Karpas-422 (cell line): ENCODE measurements around the gene ADD3. TPM values are rescaled to one million over a fixed set of nuclear protein-coding genes. Genes with fewer than 3 reads are reported as not detected.
"Not testable (repeated sequence)": the region's sequence is repeated elsewhere in the genome, so short reads cannot be mapped to it uniquely, and the experiment has no call there.

Source experiments
- DNase-seq: peaks from one replicate; pipeline ENCODE4 v3.0.0-alpha.2; 2015
- H2AFZ ChIP-seq: fragments of 200-600 bp; sonication (generic); 2 replicates; pipeline ENCODE4 v1.6.1; 2014; ENCODE audit warnings: antibody characterized with exemption, low read length, mixed read lengths
- H3K27ac ChIP-seq: fragments of 200-600 bp; sonication (generic); 2 replicates; pipeline ENCODE4 v1.5.1; 2014; ENCODE audit warnings: mild to moderate bottlenecking, low read length, moderate library complexity
- H3K27me3 ChIP-seq: fragments of 200-600 bp; sonication (generic); 2 replicates; pipeline ENCODE4 v1.6.1; 2014; ENCODE audit warnings: low read length, mixed read lengths
- H3K36me3 ChIP-seq: fragments of 200-600 bp; sonication (generic); 2 replicates; pipeline ENCODE4 v1.6.1; 2014; ENCODE audit warnings: low read length, mixed read lengths; ENCODE audit not compliant: insufficient read depth
- H3K4me1 ChIP-seq: fragments of 200-600 bp; sonication (generic); 2 replicates; pipeline ENCODE4 v1.6.1; 2014; ENCODE audit warnings: mild to moderate bottlenecking, low read length, mixed read lengths
- H3K4me2 ChIP-seq: fragments of 200-600 bp; sonication (generic); 2 replicates; pipeline ENCODE4 v1.6.1; 2014; ENCODE audit warnings: low read length, low read depth, mild to moderate bottlenecking; ENCODE audit not compliant: poor library complexity, severe bottlenecking
- H3K4me3 ChIP-seq: fragments of 200-600 bp; sonication (generic); 2 replicates; pipeline ENCODE4 v1.5.1; 2014; ENCODE audit warnings: mild to moderate bottlenecking, antibody characterized with exemption, low read length, mixed read lengths
- H3K79me2 ChIP-seq: fragments of 200-600 bp; sonication (generic); 2 replicates; pipeline ENCODE4 v1.6.1; 2014; ENCODE audit warnings: mild to moderate bottlenecking, low read length, mixed read lengths
- H3K9ac ChIP-seq: fragments of 200-600 bp; sonication (generic); 2 replicates; pipeline ENCODE4 v1.6.0; 2014; ENCODE audit warnings: low read length
- H3K9me2 ChIP-seq: fragments of 200-600 bp; sonication (generic), shearing (Covaris generic); replicated peaks from 2 replicates; pipeline ENCODE4 v1.6.0; 2014; ENCODE audit warnings: mild to moderate bottlenecking, low read length, moderate library complexity; ENCODE audit not compliant: insufficient read depth
- H3K9me3 ChIP-seq: fragments of 300-700, 200-600 bp; sonication (generic); 2 replicates; pipeline ENCODE4 v1.6.1; 2014; ENCODE audit warnings: low read length, mixed read lengths
- H4K20me1 ChIP-seq: fragments of 200-600 bp; sonication (generic); 2 replicates; pipeline ENCODE4 v1.6.1; 2014; ENCODE audit warnings: mild to moderate bottlenecking, antibody characterized with exemption, low read length, low read depth; ENCODE audit not compliant: insufficient read depth
- total RNA-seq: library from RNA; depleted of rRNA; stranded (reverse); fragments of >200 nt; shearing (Covaris generic); gene quantifications from 2 replicates; pipeline ENCODE4 v1.2.3, GENCODE V29; 2014; ENCODE audit warnings: low replicate concordance

The ADD3 gene
- total RNA-seq, 1 experiment from 2014 or later: 16.5 TPM

DNA sequence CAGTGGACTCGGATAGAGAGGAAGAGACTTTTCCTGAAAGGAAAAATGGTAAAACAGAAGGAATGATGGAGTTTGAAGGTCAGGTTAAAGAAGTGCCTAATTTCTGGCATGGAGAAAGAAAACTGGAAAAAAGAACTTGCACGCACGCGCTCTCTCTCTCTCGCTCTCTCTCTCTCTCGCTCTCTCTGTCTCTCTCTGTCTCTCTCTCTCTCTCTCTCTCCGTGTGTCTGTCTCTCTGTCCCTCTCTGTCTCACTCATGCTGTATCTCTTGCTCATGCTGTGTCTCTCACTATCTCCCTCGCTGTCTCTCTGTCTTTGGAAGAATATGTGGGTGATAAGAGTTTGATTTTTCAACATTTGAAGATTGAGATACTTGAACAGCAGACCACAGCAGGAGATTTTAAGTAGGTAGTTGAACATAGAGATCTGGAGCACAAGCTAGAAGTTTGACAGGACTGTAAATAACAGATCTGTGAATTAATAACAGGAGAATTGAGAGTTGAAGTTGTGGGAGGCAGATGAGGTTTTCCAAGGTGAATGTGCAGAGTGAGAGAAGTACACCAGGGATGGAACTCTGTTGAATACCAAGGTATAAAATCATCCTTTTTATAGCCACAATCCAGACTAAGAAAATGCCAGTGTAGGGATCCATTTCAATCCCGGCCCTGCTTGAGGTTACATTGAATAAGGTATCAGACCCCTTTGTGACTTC, 33.1 kb downstream of the ADD3 start:
- H3K4me3 ChIP-seq: no peak overlapping the region
- no peaks in the 10 kb centered on the region for H3K9me2 ChIP-seq
- H3K79me2 ChIP-seq: no peaks in the 10 kb centered on the region
- H3K27me3 ChIP-seq: no peaks in the 10 kb centered on the region
- H3K36me3 ChIP-seq: no peaks in the 10 kb centered on the region
- H4K20me1 ChIP-seq: peaks cover 7% of the 10 kb centered on the region; the same call in 1 of the 2 replicates
- no peak overlapping the region for H3K4me2 ChIP-seq
- no peak for DNase-seq
- H3K9ac ChIP-seq: no peak overlapping the region
- H3K27ac ChIP-seq: no peak overlapping the region
- no peak overlapping the region for H2AFZ ChIP-seq
- H3K4me1 ChIP-seq: no peaks in the 10 kb centered on the region
- H3K9me3 ChIP-seq: no peaks in the 10 kb centered on the region

DNA sequence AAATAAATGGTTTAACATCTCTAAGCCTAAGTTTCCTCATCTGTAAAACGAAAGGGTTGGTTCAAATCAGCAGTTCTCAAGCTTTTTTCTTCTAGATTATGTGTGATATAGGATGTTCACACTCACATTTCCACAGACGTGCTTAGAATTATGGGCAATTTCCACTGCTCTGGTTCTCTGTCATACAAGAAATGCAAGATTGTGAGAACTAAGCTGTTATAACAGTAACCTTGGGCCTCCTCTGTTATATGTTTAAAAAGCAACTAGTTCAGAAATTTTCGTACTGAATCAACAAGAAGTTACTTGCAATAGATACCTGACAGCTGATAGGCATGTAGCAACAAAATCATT, 33.7 kb downstream of the ADD3 start:
- peaks cover 7% of the 10 kb centered on the region; the same call in 1 of the 2 replicates for H4K20me1 ChIP-seq
- H3K4me3 ChIP-seq: no peak overlapping the region
- no peaks in the 10 kb centered on the region for H3K4me1 ChIP-seq
- no peak overlapping the region for H3K27ac ChIP-seq
- H2AFZ ChIP-seq: no peak overlapping the region
- no peaks in the 10 kb centered on the region for H3K27me3 ChIP-seq
- H3K9ac ChIP-seq: no peak overlapping the region
- H3K4me2 ChIP-seq: no peak overlapping the region
- no peaks in the 10 kb centered on the region for H3K36me3 ChIP-seq
- H3K79me2 ChIP-seq: no peaks in the 10 kb centered on the region
- no peaks in the 10 kb centered on the region for H3K9me3 ChIP-seq
- no peak for DNase-seq
- H3K9me2 ChIP-seq: no peaks in the 10 kb centered on the region

DNA sequence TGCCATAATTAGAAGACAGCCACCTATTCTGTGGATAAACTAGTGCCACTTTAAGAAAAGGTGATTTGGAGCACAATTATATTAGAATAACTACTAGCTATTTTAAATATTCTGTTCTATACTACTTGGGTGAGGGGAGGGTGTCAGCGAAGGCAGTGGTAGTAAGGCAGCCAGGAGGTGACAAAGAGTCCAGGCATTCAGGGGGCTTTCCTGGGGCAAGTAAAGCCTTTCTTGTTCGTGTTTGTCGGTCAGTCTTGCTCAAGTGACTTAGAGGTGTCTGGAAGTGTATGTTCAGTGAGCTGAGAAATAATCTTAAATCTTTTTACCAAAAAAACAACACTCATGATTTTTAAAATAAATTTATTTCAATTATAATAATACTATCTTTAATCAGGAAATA, 34.4 kb downstream of the ADD3 start:
- H2AFZ ChIP-seq: no peak overlapping the region
- H3K4me2 ChIP-seq: no peak overlapping the region
- H3K9me2 ChIP-seq: no peaks in the 10 kb centered on the region
- H3K9me3 ChIP-seq: no peaks in the 10 kb centered on the region
- peaks cover 7% of the 10 kb centered on the region; the same call in 1 of the 2 replicates for H4K20me1 ChIP-seq
- no peaks in the 10 kb centered on the region for H3K79me2 ChIP-seq
- H3K9ac ChIP-seq: no peak overlapping the region
- no peaks in the 10 kb centered on the region for H3K4me1 ChIP-seq
- no peaks in the 10 kb centered on the region for H3K36me3 ChIP-seq
- DNase-seq: no peak
- H3K4me3 ChIP-seq: no peak overlapping the region
- no peaks in the 10 kb centered on the region for H3K27me3 ChIP-seq
- H3K27ac ChIP-seq: no peak overlapping the region

- Histone ChIP-seq H3K9ac (no peak overlapping the region), H3K9me3 (no peaks in the 10 kb centered on the region), H2AFZ (no peak overlapping the region), H3K4me2 (no peak overlapping the region), H3K79me2 (no peaks in the 10 kb centered on the region), H3K4me3 (no peak overlapping the region), H3K36me3 (no peaks in the 10 kb centered on the region), H3K27me3 (no peaks in the 10 kb centered on the region), H3K27ac (no peak overlapping the region), H4K20me1 (peaks cover 7% of the 10 kb centered on the region; the same call in 1 of the 2 replicates), H3K9me2 (no peaks in the 10 kb centered on the region), H3K4me1 (no peaks in the 10 kb centered on the region)
- DNase-seq: no peak
Measured at GRCh38 chr10:110042891-110043290, 35.1 kb downstream of the ADD3 start.

- no peaks in the 10 kb centered on the region for H3K36me3 ChIP-seq
- no peak overlapping the region for H3K4me2 ChIP-seq
- no peaks in the 10 kb centered on the region for H3K9me2 ChIP-seq
- H2AFZ ChIP-seq: no peak overlapping the region
- H3K27ac ChIP-seq: no peak overlapping the region
- H3K4me1 ChIP-seq: no peaks in the 10 kb centered on the region
- no peak for DNase-seq
- no peak overlapping the region for H3K4me3 ChIP-seq
- H4K20me1 ChIP-seq: peaks cover 7% of the 10 kb centered on the region; the same call in 1 of the 2 replicates
- no peaks in the 10 kb centered on the region for H3K9me3 ChIP-seq
- H3K27me3 ChIP-seq: no peaks in the 10 kb centered on the region
- no peak overlapping the region for H3K9ac ChIP-seq
- no peaks in the 10 kb centered on the region for H3K79me2 ChIP-seq
Measured at GRCh38 chr10:110044681-110045080, 36.9 kb downstream of the ADD3 start.

- no peaks in the 10 kb centered on the region for H3K9me2 ChIP-seq
Measured at GRCh38 chr10:110045772-110046171, 38.0 kb downstream of the ADD3 start.

DNA sequence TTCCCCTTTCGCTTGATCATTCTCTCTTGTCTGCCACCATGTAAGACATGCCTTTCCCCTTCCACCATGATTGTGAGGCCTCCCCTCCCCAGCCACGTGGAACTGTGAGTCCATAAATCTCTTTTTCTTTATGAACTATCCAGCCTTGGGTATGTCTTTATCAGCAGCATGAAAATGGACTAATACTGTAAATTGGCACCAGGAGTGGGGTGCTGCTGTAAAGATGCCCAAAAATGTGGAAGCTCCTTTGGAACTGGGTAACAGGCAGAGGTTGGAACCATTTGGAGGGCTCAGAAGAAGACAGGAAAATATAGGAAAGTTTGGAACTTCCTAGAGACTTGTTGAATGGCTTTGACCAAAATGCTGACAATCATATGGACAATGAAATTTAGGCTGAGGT, 40.4 kb downstream of the ADD3 start:
- not testable (repeated sequence) for H3K4me2 ChIP-seq, H3K4me3 ChIP-seq, H4K20me1 ChIP-seq, H3K27me3 ChIP-seq, H3K79me2 ChIP-seq, H3K27ac ChIP-seq, H3K9ac ChIP-seq, H3K36me3 ChIP-seq, H3K4me1 ChIP-seq, DNase-seq, H2AFZ ChIP-seq, H3K9me3 ChIP-seq, H3K9me2 ChIP-seq

More at GRCh38 chr10:110045772-110046171, 38.0 kb downstream of the ADD3 start:
- no peaks in the 10 kb centered on the region for H3K9me3 ChIP-seq
- no peak overlapping the region for H3K4me2 ChIP-seq
- no peaks in the 10 kb centered on the region for H3K27me3 ChIP-seq
- no peak overlapping the region for H3K27ac ChIP-seq
- no peaks in the 10 kb centered on the region for H3K79me2 ChIP-seq
- H2AFZ ChIP-seq: no peak overlapping the region
- H3K4me3 ChIP-seq: no peak overlapping the region
- no peaks in the 10 kb centered on the region for H4K20me1 ChIP-seq
- H3K4me1 ChIP-seq: no peaks in the 10 kb centered on the region
- H3K36me3 ChIP-seq: no peaks in the 10 kb centered on the region
- H3K9ac ChIP-seq: no peak overlapping the region
- DNase-seq: no peak

- Histone ChIP-seq H3K9me2 (no peaks in the 10 kb centered on the region), H3K4me1 (no peaks in the 10 kb centered on the region), H3K79me2 (no peaks in the 10 kb centered on the region), H3K9ac (no peak overlapping the region), H4K20me1 (0 out of 2 replicates have a peak, but pooled peaks cover 5% of the 10 kb centered on the region), H3K4me3 (no peak overlapping the region), H2AFZ (no peak overlapping the region), H3K27ac (no peak overlapping the region), H3K4me2 (no peak overlapping the region), H3K36me3 (no peaks in the 10 kb centered on the region), H3K27me3 (no peaks in the 10 kb centered on the region), H3K9me3 (no peaks in the 10 kb centered on the region)
- no peak for DNase-seq
Measured at GRCh38 chr10:110048781-110049180, 41.0 kb downstream of the ADD3 start.
